ENCODE data around the gene MSI2. TPM values are rescaled to one million over a fixed set of nuclear protein-coding genes. Genes with fewer than 3 reads are reported as not detected.

MSI2 gene
- total RNA-seq, 6 experiments from 2014 or later, result 12.0 to 22.6 (median 19.4) TPM

- Histone ChIP-seq H3K27ac (no peak overlapping the region), H3K9me3 (no peaks in the 10 kb centered on the region), H3K36me3 (peaks cover 0 to 13% (median 0%) of the 10 kb centered on the region in 4 donors), H3K4me3 (no peak overlapping the region), H3K27me3 (no peaks in the 10 kb centered on the region), H3K4me1 (no peaks in the 10 kb centered on the region)
- no peak for ATAC-seq
- intact Hi-C loops (cut with DNase I), result no loop called here
- WGBS (ENCODE audit: insufficient coverage, low coverage, low lambda C conversion rate, missing lambda C conversion rate), result 52% methylated on average over 4 of the region's 4 CpGs
- TF ChIP-seq, protein P1, sequence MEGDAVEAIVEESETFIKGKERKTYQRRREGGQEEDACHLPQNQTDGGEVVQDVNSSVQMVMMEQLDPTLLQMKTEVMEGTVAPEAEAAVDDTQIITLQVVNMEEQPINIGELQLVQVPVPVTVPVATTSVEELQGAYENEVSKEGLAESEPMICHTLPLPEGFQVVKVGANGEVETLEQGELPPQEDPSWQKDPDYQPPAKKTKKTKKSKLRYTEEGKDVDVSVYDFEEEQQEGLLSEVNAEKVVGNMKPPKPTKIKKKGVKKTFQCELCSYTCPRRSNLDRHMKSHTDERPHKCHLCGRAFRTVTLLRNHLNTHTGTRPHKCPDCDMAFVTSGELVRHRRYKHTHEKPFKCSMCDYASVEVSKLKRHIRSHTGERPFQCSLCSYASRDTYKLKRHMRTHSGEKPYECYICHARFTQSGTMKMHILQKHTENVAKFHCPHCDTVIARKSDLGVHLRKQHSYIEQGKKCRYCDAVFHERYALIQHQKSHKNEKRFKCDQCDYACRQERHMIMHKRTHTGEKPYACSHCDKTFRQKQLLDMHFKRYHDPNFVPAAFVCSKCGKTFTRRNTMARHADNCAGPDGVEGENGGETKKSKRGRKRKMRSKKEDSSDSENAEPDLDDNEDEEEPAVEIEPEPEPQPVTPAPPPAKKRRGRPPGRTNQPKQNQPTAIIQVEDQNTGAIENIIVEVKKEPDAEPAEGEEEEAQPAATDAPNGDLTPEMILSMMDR (IDR thresholded peaks at IDR 0.05), result no peak
- no peak for TF ChIP-seq POLR2A (IDR thresholded peaks at IDR 0.05)
- no peak for DNase-seq
Observed at GRCh38 chr17:57261084-57261461, 4.8 kb downstream of the MSI2 start.

- Histone ChIP-seq H3K27ac (no peak overlapping the region), H3K36me3 (peaks cover 0 to 13% (median 0%) of the 10 kb centered on the region in 4 donors), H3K9me3 (no peaks in the 10 kb centered on the region), H3K4me3 (no peak overlapping the region), H3K4me1 (no peaks in the 10 kb centered on the region), H3K27me3 (no peaks in the 10 kb centered on the region)
- intact Hi-C loops (cut with DNase I), result no loop called here
- TF ChIP-seq, protein P1 (IDR thresholded peaks at IDR 0.05), result no peak
- no peak for TF ChIP-seq POLR2A (IDR thresholded peaks at IDR 0.05)
- 88% methylated on average over 1 of the region's 1 CpG for WGBS (ENCODE audit: insufficient coverage, low coverage, low lambda C conversion rate, missing lambda C conversion rate)
- ATAC-seq, result no peak
- DNase-seq, result no peak
Observed at GRCh38 chr17:57262557-57262956, 6.2 kb downstream of the MSI2 start.

DNA sequence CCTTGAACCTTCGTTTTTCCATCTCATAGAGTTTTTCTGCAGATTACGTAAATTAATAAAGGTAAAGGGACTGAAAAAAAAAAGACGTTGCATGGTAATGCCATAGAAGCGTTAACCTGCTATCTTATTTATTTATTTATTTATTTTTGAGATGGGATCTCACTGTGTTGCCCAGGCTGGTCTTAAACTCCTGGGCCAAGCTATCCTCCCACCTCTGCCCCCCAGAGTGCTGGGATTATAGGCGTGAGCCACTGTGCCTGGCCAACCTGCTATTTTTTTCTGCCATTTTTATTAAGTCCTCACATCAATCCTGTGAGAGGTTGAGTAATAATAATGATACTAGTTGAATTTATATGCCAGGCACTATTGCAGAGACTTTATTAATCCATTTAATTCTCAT lies 7.9 kb downstream of the MSI2 start:
- intact Hi-C loops (cut with DNase I), result no loop called here
- Histone ChIP-seq H3K4me1 (no peaks in the 10 kb centered on the region), H3K9me3 (no peaks in the 10 kb centered on the region), H3K36me3 (peaks cover 0 to 13% (median 1%) of the 10 kb centered on the region in 4 donors), H3K27ac (no peak overlapping the region), H3K4me3 (no peak overlapping the region), H3K27me3 (no peaks in the 10 kb centered on the region)
- DNase-seq, result no peak
- TF ChIP-seq, protein P1 (IDR thresholded peaks at IDR 0.05), result no peak
- no peak for TF ChIP-seq POLR2A (IDR thresholded peaks at IDR 0.05)
- no peak for ATAC-seq
- 88% methylated on average over 5 of the region's 5 CpGs for WGBS (ENCODE audit: insufficient coverage, low coverage, low lambda C conversion rate, missing lambda C conversion rate)

DNA sequence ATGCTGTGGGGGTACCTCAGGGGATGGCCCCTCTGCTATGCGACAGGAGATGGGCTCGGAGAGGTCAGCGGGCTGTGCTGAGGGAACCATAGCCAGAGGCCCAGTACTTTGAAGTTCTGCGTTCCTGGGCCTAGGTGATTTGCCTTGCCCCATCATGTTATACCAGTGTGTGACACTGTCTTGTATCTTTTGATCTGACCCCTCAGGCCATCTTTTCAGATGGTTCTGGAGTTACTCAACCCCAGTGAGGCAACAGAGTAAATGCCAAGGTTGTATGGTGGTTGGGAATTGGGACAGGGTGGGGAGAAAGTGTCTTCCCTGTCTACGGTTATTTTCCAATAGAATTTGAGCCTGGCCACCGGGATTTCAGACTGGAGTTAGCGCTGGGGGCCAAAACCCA lies 8.5 kb downstream of the MSI2 start:
- ATAC-seq (no peak), DNase-seq (no peak)
- peaks cover 0 to 13% (median 2%) of the 10 kb centered on the region in 4 donors for H3K36me3 ChIP-seq
- TF ChIP-seq POLR2A (IDR thresholded peaks at IDR 0.05), result no peak
- TF ChIP-seq, protein P1 (IDR thresholded peaks at IDR 0.05), result no peak
- no peaks in the 10 kb centered on the region for H3K4me1 ChIP-seq
- WGBS (ENCODE audit: insufficient coverage, low coverage, low lambda C conversion rate, missing lambda C conversion rate), result 89% methylated on average over 3 of the region's 7 CpGs
- H3K9me3 ChIP-seq, result no peaks in the 10 kb centered on the region
- H3K27ac ChIP-seq, result no peak overlapping the region
- no peak overlapping the region for H3K4me3 ChIP-seq
- intact Hi-C loops (cut with DNase I), result no loop called here
- no peaks in the 10 kb centered on the region for H3K27me3 ChIP-seq

DNA sequence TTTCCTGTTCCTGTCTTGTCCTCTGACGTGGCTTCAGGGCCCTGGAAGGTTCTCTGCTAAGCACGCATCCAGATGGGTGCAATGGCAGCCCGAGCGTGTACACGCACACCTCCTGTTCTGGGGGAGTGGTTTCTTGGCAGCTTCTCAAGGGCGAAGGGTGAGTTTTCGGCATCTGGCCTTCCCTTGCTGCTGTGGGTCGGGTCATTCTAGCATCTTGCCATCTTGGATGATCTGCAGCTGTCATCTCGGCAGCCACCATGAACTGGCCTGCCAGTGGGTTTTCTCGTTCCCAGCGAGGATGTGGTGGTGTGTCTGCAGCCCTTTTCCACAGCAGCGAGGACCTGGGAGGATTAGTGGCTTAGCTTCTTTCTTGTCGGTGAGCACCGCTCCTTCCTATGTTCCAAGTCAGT lies 10.6 kb downstream of the MSI2 start:
- no peak for TF ChIP-seq POLR2A (IDR thresholded peaks at IDR 0.05)
- TF ChIP-seq, protein P1 (IDR thresholded peaks at IDR 0.05), result no peak
- intact Hi-C loops (cut with DNase I), result no loop called here
- no peaks in the 10 kb centered on the region for H3K9me3 ChIP-seq
- no peak for ATAC-seq
- no peak overlapping the region for H3K27ac ChIP-seq
- H3K4me3 ChIP-seq, result no peak overlapping the region
- DNase-seq, result no peak
- 88% methylated on average over 9 of the region's 14 CpGs for WGBS (ENCODE audit: insufficient coverage, low coverage, low lambda C conversion rate, missing lambda C conversion rate)
- H3K36me3 ChIP-seq, result peaks cover 0 to 9% (median 2%) of the 10 kb centered on the region in 4 donors
- no peaks in the 10 kb centered on the region for H3K27me3 ChIP-seq
- H3K4me1 ChIP-seq, result no peaks in the 10 kb centered on the region

Measured in right lobe of liver (tissue), 6 donors.